HEK293 (cell line): Measurements from ENCODE around the gene SBF2.

ENCODE experiments used
- CTCF ChIA-PET: fragments of 350-600 bp; formaldehyde crosslinking; extraction: SDS; loops from one replicate; lab custom pipeline; 2021; ENCODE audit warnings: antibody characterized with exemption; lab: Yijun Ruan, JAX
- POLR2A ChIA-PET: fragments of 300-600 bp; formaldehyde crosslinking; extraction: SDS; loops from one replicate; lab custom pipeline; 2020; ENCODE audit warnings: antibody characterized with exemption, inconsistent platforms; lab: Yijun Ruan, JAX
- H3K27ac ChIP-seq: fragments of 200-500 bp; sonication (Bioruptor generic); 2 replicates; pipeline ENCODE4 v1.5.1; 2014; ENCODE audit warnings: low read depth, low read length, control low read depth, inconsistent platforms; ENCODE audit errors: extremely low read depth
- H3K36me3 ChIP-seq, 2 experiments: fragments of 200-500 bp in 1 of 2; sonication (Bioruptor generic) in 1 of 2; 1 replicate in 1 of 2; 2 replicates in 1 of 2; pipeline ENCODE4 v1.5.1; 2014 to 2017; ENCODE audit warnings: inconsistent platforms in 2 of 2, low read length in 2 of 2; ENCODE audit not compliant: control insufficient read depth in 2 of 2, insufficient read depth in 1 of 2
- H3K4me1 ChIP-seq: fragments of 200-500 bp; sonication (Bioruptor generic); 2 replicates; pipeline ENCODE4 v1.5.1; 2014; ENCODE audit warnings: mild to moderate bottlenecking, low read length, inconsistent platforms; ENCODE audit not compliant: control insufficient read depth, insufficient read depth
- H3K4me3 ChIP-seq: 2 replicates; pipeline ENCODE4 v1.5.1; 2011; ENCODE audit warnings: low read depth, mild to moderate bottlenecking, control low read depth, low read length, moderate library complexity
- H3K9me3 ChIP-seq: fragments of 200-500 bp; sonication (Bioruptor generic); 2 replicates; pipeline ENCODE4 v1.5.1; 2014; ENCODE audit warnings: low read depth, low read length, inconsistent platforms; ENCODE audit not compliant: control insufficient read depth, insufficient read depth
- PRDM1 ChIP-seq: fragments of 450-650 bp; formaldehyde crosslinking; IDR thresholded peaks from 2 replicates; pipeline ENCODE4; 2016; ENCODE audit warnings: missing biosample characterization, missing genetic modification characterization
- PRDM10 ChIP-seq: fragments of 450-650 bp; formaldehyde crosslinking; IDR thresholded peaks from 2 replicates; pipeline ENCODE4 v1.5.1; 2016; ENCODE audit warnings: missing biosample characterization, missing genetic modification characterization
- SCRT2 ChIP-seq: fragments of 450-650 bp; formaldehyde crosslinking; IDR thresholded peaks from 2 replicates; pipeline ENCODE4 v1.5.1; 2016; ENCODE audit warnings: missing biosample characterization, missing genetic modification characterization
- ZBTB7A ChIP-seq: fragments of 450-650 bp; formaldehyde crosslinking; IDR thresholded peaks from 2 replicates; pipeline ENCODE4 v1.5.1; 2016; ENCODE audit warnings: low read depth, missing biosample characterization, missing genetic modification characterization
- ZNF24 ChIP-seq: fragments of 450-650 bp; formaldehyde crosslinking; IDR thresholded peaks from 2 replicates; pipeline ENCODE4 v1.5.1; 2016; ENCODE audit warnings: missing biosample characterization, missing genetic modification characterization
- ZNF341 ChIP-seq: fragments of 450-650 bp; formaldehyde crosslinking; IDR thresholded peaks from 2 replicates; pipeline ENCODE4; 2016; ENCODE audit warnings: low read depth, missing biosample characterization, missing genetic modification characterization
- ZNF366 ChIP-seq: fragments of 450-650 bp; formaldehyde crosslinking; conservative IDR thresholded peaks from 2 replicates; pipeline ENCODE4 v1.5.1; 2016; ENCODE audit warnings: missing biosample characterization, missing genetic modification characterization
- ZSCAN16 ChIP-seq: fragments of 450-650 bp; formaldehyde crosslinking; IDR thresholded peaks from 2 replicates; pipeline ENCODE4 v1.5.1; 2016; ENCODE audit warnings: missing biosample characterization, missing genetic modification characterization
- ZSCAN4 ChIP-seq: fragments of 450-650 bp; formaldehyde crosslinking; IDR thresholded peaks from 2 replicates; pipeline ENCODE4 v1.5.1; 2017; ENCODE audit warnings: missing biosample characterization, missing genetic modification characterization
- TF ChIP-seq, protein P1 (sequence below): fragments of 450-650 bp; formaldehyde crosslinking; IDR thresholded peaks from 2 replicates; pipeline ENCODE4 v1.5.1; 2017; ENCODE audit warnings: missing biosample characterization, mild to moderate bottlenecking, missing genetic modification characterization, moderate library complexity

SBF2 gene

GRCh38 chr11:10320736-10321465 is 26.9 kb upstream of the SBF2 start:
- no peaks in the 10 kb centered on the region for H3K4me1 ChIP-seq
- no peak overlapping the region for H3K27ac ChIP-seq
- no peaks in the 10 kb centered on the region for H3K9me3 ChIP-seq
- ChIA-PET POLR2A (interaction anchor here (1.4 kb wide), 1 partner anchor 16 kb away, joined by 4 read pairs; the partner anchor contains the start of gene ADM), CTCF (interaction anchor here (0.9 to 2.8 kb wide), 7 partner anchors 12 to 1305 kb away, joined by 3 to 11 read pairs (median 4); no protein-coding TSS in a partner anchor)
- H3K36me3 ChIP-seq = no peaks in the 10 kb centered on the region
- H3K4me3 ChIP-seq = no peak overlapping the region
- TF ChIP-seq, protein P1, sequence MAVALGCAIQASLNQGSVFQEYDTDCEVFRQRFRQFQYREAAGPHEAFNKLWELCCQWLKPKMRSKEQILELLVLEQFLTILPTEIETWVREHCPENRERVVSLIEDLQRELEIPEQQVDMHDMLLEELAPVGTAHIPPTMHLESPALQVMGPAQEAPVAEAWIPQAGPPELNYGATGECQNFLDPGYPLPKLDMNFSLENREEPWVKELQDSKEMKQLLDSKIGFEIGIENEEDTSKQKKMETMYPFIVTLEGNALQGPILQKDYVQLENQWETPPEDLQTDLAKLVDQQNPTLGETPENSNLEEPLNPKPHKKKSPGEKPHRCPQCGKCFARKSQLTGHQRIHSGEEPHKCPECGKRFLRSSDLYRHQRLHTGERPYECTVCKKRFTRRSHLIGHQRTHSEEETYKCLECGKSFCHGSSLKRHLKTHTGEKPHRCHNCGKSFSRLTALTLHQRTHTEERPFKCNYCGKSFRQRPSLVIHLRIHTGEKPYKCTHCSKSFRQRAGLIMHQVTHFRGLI (tag by site-specific recombination) = no peak
- TF ChIP-seq ZSCAN16 (tag by site-specific recombination) = no peak
- TF ChIP-seq ZNF366 = no peak
- no peak for TF ChIP-seq ZNF24 (tag by site-specific recombination)
- TF ChIP-seq, all 188 proteins: peak for 0

GRCh38 chr11:10319702-10320558 is 25.9 kb upstream of the SBF2 start:
- Histone ChIP-seq H3K27ac (no peak overlapping the region), H3K4me1 (no peaks in the 10 kb centered on the region), H3K4me3 (no peak overlapping the region), H3K36me3 (no peaks in the 10 kb centered on the region), H3K9me3 (no peaks in the 10 kb centered on the region)
- ChIA-PET CTCF (interaction anchor here (0.9 to 2.8 kb wide), 7 partner anchors 11 to 1304 kb away, joined by 3 to 11 read pairs (median 4); no protein-coding TSS in a partner anchor), POLR2A (interaction anchor here (1.4 kb wide), 1 partner anchor 15 kb away, joined by 4 read pairs; the partner anchor contains the start of gene ADM)
- TF ChIP-seq PRDM1 (tag by site-specific recombination) (no peak), ZSCAN4 (tag by site-specific recombination) (0 out of 2 replicates have a peak, but pooled peaks have one; percentile 30), PRDM10 (tag by site-specific recombination) (peak; percentile 55)

DNA sequence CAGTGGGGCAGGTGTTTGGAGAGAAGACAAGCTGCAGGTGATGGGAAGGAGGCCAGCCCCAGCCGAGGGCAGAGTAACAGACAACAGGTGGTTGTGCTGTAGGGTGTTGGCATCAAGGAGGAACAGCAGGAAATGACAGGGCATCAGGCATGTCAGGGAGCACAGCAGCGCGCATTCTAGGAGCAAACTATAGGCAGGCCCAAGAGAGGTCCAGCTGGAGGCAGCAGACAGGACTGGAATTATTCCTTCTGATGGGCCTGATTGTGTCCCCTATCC is 24.4 kb upstream of the SBF2 start:
- H3K27ac ChIP-seq = no peak overlapping the region
- CTCF ChIA-PET = interaction anchor here (0.6 to 1.4 kb wide), 5 partner anchors 11 to 1187 kb away, joined by 3 to 7 read pairs (median 3); no protein-coding TSS in a partner anchor
- H3K4me1 ChIP-seq = no peaks in the 10 kb centered on the region
- TF ChIP-seq SCRT2 (peak; percentile 82), ZNF341 (tag by site-specific recombination) (peak; percentile 34; the same call in 1 of the 2 replicates), ZBTB7A (tag by site-specific recombination) (no peak)
- no peaks in the 10 kb centered on the region for H3K9me3 ChIP-seq
- no peak overlapping the region for H3K4me3 ChIP-seq
- H3K36me3 ChIP-seq = no peaks in the 10 kb centered on the region
- POLR2A ChIA-PET = interaction anchor here (2.5 kb wide), 1 partner anchor 14 kb away, joined by 16 read pairs; the partner anchor contains the start of gene ADM
